Adrenal gland (tissue), 19 donors: ENCODE results near the gene EPHA5. TPM values are rescaled to one million over a fixed set of nuclear protein-coding genes. Genes with fewer than 3 reads are reported as not detected.

Experiments
- DNase-seq, 7 donors: peaks; one replicate each; pipeline ENCODE4 v3.0.0-alpha.2; 2019 to 2020
- H3K27ac ChIP-seq, 5 donors: fragments of 200-600 bp; sonication (generic) in 4 of 5; 1 replicate in 3 of 5; 2 replicates in 2 of 5; pipeline versions ENCODE4 v1.5.1 to v1.8.0; 2016 to 2020; ENCODE audit warnings: mild to moderate bottlenecking in 1 of 5
- H3K27me3 ChIP-seq: fragments of 200-600 bp; 2 replicates; pipeline ENCODE4 v1.8.0; 2021
- H3K36me3 ChIP-seq, 2 donors: fragments of 200-600 bp; replicated peaks in 1 of 2; 1 replicate in 1 of 2; 2 replicates in 1 of 2; pipeline versions ENCODE4 v1.5.1 to v1.8.0; 2018 to 2022
- H3K4me1 ChIP-seq, 2 donors: fragments of 200-600 bp; replicated peaks in 1 of 2; 1 replicate in 1 of 2; 2 replicates in 1 of 2; pipeline versions ENCODE4 v1.5.1 to v1.8.0; 2018 to 2021
- H3K4me3 ChIP-seq, 4 donors: fragments of 200-600 bp; sonication (generic) in 3 of 4; one replicate each; pipeline ENCODE4 v1.5.1; 2016 to 2018
- H3K9me3 ChIP-seq, 3 donors: fragments of 200-600 bp; sonication (generic) in 1 of 3; replicated peaks in 1 of 3; 1 replicate in 2 of 3; 2 replicates in 1 of 3; pipeline versions ENCODE4 v1.5.1 to v1.8.0; 2016 to 2021
- CTCF ChIP-seq, 6 experiments: fragments of 450-650 bp in 4 of 6; fragments of 200-600 bp in 2 of 6; sonication (generic) in 1 of 6; IDR thresholded peaks; 1 replicate in 5 of 6; 2 replicates in 1 of 6; pipeline versions ENCODE4 v1.5.1 to v1.8.0; 2016 to 2021; ENCODE audit warnings: antibody characterized with exemption in 6 of 6, mild to moderate bottlenecking in 2 of 6, moderate library complexity in 1 of 6
- POLR2A ChIP-seq, 2 donors: fragments of 450-650 bp; IDR thresholded peaks; one replicate each; pipeline ENCODE4 v1.6.1; 2017; ENCODE audit warnings: antibody characterized with exemption in 2 of 2, mild to moderate bottlenecking in 2 of 2, moderate library complexity in 1 of 2
- WGBS, 4 donors: extraction: QIAGEN DNeasy Blood & Tissue Kit in 2 of 4; methylation state at CpG; one replicate each; pipeline versions ENCODE4 v1.1.5 to v1.1.7; 2013 to 2017; 5-methylcytosine and 5-hydroxymethylcytosine counted together
- intact Hi-C, 2 donors: fragments of 100-400 bp; cut with DNase I; formaldehyde crosslinking; loops; one replicate each; pipeline versions ENCODE4 v1.14.1 to v1.15.0; 2022 to 2023
- long read RNA-seq, 10 donors: library from polyadenylated mRNA in 3 of 10; unstranded in 2 of 10; stranded (forward) in 1 of 10; transcript quantifications; one replicate each; pipeline ENCODE4 v2.0.0 and lab custom pipeline, GENCODE V29; 2021 to 2026
- polyA plus RNA-seq, 3 donors: library from polyadenylated mRNA; stranded (reverse); fragments of 200-250 nt in 2 of 3; fragments of 350-450 nt in 1 of 3; fragmentation: Illumina TruSeq in 1 of 3; extraction: RNeasy Lipid Tissue Mini Kit (QIAGEN cat#74804) in 1 of 3; gene quantifications; one replicate each; pipeline ENCODE4 v1.2.3, GENCODE V29; 2013 to 2014
- total RNA-seq, 9 donors: library from RNA; depleted of rRNA in 4 of 9; stranded (reverse); fragments of >200 nt in 4 of 9; fragments of 120-200 nt in 1 of 9; fragmentation: NEBNext Ultra II Directional in 1 of 9; extraction: Animal tissue kit (Norgen Biotek cat#: 25700) in 1 of 9; gene quantifications; one replicate each; pipeline versions ENCODE4 v1.1.0 to v1.2.4, GENCODE V29; 2013 to 2023
- donor health status: healthy with polysubstance abuse.
- donor health status: Bipolar disorder and iron deficiency.
- donor health status: DM: yes; HTN: yes; CAD: no.
- donor health status: DM: no; HTN: no; CAD: no.
- donor health status: DM: no; HTN: no; CAD: no.
- donor health status: DM: yes; HTN: yes; CAD: no.

Gene EPHA5
- total RNA-seq: under 1 TPM in 6 of 9 donors, not detected in 3; 0.04 to 0.95 (median 0.28) TPM
- under 1 TPM; 0.16 to 0.37 (median 0.17) TPM for polyA plus RNA-seq
- long read RNA-seq, donor 1, partial matches to known transcripts: 19 of 19 reads
- long read RNA-seq, donor 1, other reads (novel, unspliced or antisense): 0 of 19 reads
- long read RNA-seq, donor 2, partial matches to known transcripts: 13 of 13 reads
- long read RNA-seq, donor 2, other reads (novel, unspliced or antisense): 0 of 13 reads
- long read RNA-seq, donor 3: 0 reads
- long read RNA-seq, donor 4: 0 reads
- long read RNA-seq, donor 5: 0 reads
- long read RNA-seq, donor 6: 0 reads
- long read RNA-seq, donor 7: 0 reads
- long read RNA-seq, donor 8, partial matches to known transcripts: 28 of 28 reads
- long read RNA-seq, donor 8, other reads (novel, unspliced or antisense): 0 of 28 reads
- long read RNA-seq, donor 9: 0 reads
- long read RNA-seq, donor 10, partial matches to known transcripts: 11 of 11 reads
- long read RNA-seq, donor 10, other reads (novel, unspliced or antisense): 0 of 11 reads

DNA sequence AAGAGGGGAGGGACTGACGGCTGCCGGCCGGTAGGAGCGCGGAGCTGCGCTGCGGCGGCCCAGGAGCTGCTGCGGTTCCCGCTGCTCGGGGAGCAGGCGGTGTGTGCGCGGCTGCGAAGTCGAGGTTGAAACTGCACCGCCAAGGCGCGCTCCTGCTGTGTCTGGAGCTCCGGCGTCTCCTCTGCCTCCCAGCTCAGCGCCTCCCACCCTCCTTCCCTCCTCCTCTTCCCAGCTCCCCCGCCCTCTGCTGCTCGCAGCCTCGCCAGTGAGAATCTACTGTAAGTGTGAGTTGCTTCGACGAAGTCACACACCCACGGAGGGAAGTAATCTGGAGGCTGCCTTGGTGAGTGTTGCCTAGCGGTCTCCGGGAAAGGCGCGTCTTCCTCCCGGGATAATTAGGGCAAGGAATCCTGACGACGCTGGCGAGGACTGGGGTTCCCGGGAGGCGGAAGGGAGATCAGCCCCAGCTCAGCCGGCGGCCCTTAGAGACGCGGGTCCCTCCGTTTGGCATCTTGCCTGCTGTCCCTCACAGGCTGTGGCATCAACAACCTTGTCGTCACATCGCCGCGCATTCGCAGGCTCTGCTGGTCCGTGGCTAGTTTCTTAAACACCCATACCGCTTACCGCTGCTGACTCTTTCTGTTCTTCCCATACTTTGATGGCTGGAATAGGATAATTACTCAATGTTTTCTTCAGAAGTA is at the start of gene EPHA5:
EPHA5 (minus strand) TSS at position 159 of the 701 bp plus-strand sequence. CDS start 747 bp downstream, outside the sequence.
- peaks cover 16 to 19% of the 10 kb centered on the region in 2 donors for H3K4me1 ChIP-seq
- WGBS, 4 donors: 1 to 3% (median 1%) methylated on average over 26 to 51 of the region's 51 CpGs
- peaks cover 30% of the 10 kb centered on the region for H3K27me3 ChIP-seq
- no peak within 1 kb of the TSS for H3K27ac ChIP-seq
- TF ChIP-seq CTCF (IDR thresholded peaks at IDR 0.05) (peak in 2 of 6 experiments; percentile 10 to 18), POLR2A (IDR thresholded peaks at IDR 0.05) (no peak)
- DNase-seq: peak; percentile 21 to 66 (median 39)
- no peaks in the 10 kb centered on the region for H3K9me3 ChIP-seq
- peak within 1 kb of the TSS in 2 of 4 donors; percentile 1 to 11 for H3K4me3 ChIP-seq
- intact Hi-C loops: no loop called here
- no peaks in the 10 kb centered on the region for H3K36me3 ChIP-seq

DNA sequence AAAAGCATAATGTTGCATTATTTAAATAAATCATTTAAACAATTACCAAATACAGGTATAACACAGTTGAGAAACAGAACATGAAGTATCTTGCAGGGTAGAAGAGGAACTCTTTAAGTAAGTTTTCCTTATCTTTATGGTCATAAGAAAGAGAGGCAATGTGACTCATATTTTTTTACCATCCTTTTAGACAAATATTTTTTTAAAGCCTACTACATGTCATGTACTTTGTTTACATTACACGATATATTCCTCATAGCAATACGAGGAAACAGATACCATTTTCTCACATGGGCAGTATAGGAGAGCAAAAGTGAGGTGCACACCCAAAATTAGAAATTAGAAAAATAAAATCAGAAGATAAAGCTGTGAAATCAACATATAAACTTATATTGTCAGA is 49.3 kb upstream of the EPHA5 start:
- 46 to 73% (median 53%) methylated on average over 2 of the region's 2 CpGs for WGBS, 4 donors
- TF ChIP-seq POLR2A (IDR thresholded peaks at IDR 0.05) (no peak), CTCF (IDR thresholded peaks at IDR 0.05) (no peak)
- H3K4me3 ChIP-seq: no peak overlapping the region
- no peak for DNase-seq
- no peaks in the 10 kb centered on the region for H3K4me1 ChIP-seq
- H3K27me3 ChIP-seq: no peaks in the 10 kb centered on the region
- intact Hi-C loops: no loop called here
- H3K9me3 ChIP-seq: no peaks in the 10 kb centered on the region
- no peak overlapping the region for H3K27ac ChIP-seq
- no peaks in the 10 kb centered on the region for H3K36me3 ChIP-seq

GRCh38 chr4:65698631-65699030 is 28.3 kb upstream of the EPHA5 start:
- H3K27ac ChIP-seq: no peak overlapping the region
- TF ChIP-seq POLR2A (IDR thresholded peaks at IDR 0.05) (no peak), CTCF (IDR thresholded peaks at IDR 0.05) (no peak)
- no peaks in the 10 kb centered on the region for H3K27me3 ChIP-seq
- H3K4me3 ChIP-seq: no peak overlapping the region
- no peak for DNase-seq
- intact Hi-C loops: no loop called here
- H3K36me3 ChIP-seq: no peaks in the 10 kb centered on the region
- no peaks in the 10 kb centered on the region for H3K4me1 ChIP-seq
- WGBS, 4 donors: 76 to 80% (median 78%) methylated on average over 1 of the region's 1 CpG
- H3K9me3 ChIP-seq: no peaks in the 10 kb centered on the region

DNA sequence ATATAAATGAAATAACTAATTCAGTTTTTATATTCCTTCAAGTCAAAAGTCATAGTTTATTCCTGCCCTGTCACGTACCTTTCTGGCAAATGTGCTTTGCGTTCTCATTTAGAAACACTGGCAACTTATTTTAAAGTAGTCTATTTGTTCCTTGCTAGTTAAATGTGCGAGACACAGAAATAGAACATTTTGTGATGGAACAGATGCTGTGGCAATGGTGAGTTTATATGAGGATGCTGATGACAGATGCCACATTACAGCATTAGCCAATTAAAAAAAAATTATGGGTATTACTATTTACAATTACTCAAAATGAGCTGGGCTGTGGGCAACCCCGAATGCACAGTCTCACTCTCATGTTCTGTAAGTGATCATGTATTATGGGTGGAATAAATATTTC is 26.1 kb upstream of the EPHA5 start:
- Histone ChIP-seq H3K4me3 (no peak overlapping the region), H3K9me3 (no peaks in the 10 kb centered on the region), H3K27me3 (no peaks in the 10 kb centered on the region), H3K27ac (no peak overlapping the region), H3K4me1 (no peaks in the 10 kb centered on the region), H3K36me3 (no peaks in the 10 kb centered on the region)
- WGBS, 4 donors: 42 to 76% (median 57%) methylated on average over 4 of the region's 4 CpGs
- no peak for DNase-seq
- TF ChIP-seq POLR2A (IDR thresholded peaks at IDR 0.05) (no peak), CTCF (IDR thresholded peaks at IDR 0.05) (no peak)
- intact Hi-C loops: no loop called here
